Thymus (tissue), 14 donors: ENCODE results near the gene CCDC117. TPM values are rescaled to one million over a fixed set of nuclear protein-coding genes. Genes with fewer than 3 reads are reported as not detected.

ENCODE experiments used
- DNase-seq, 9 donors: peaks; one replicate each; pipeline ENCODE4 v3.0.0-alpha.2; 2013; ENCODE audit warnings: low spot score in 9 of 9, low read depth in 6 of 9, missing footprints in 1 of 9
- H3K27ac ChIP-seq, 2 donors: one replicate each; pipeline ENCODE4 v1.5.1; 2013; ENCODE audit warnings: control low read depth in 1 of 2, low read depth in 1 of 2, low read length in 1 of 2, mild to moderate bottlenecking in 1 of 2, moderate library complexity in 1 of 2
- H3K27me3 ChIP-seq, 2 donors: one replicate each; pipeline ENCODE4 v1.5.1; 2013; ENCODE audit warnings: low read length in 1 of 2; ENCODE audit not compliant: control insufficient read depth in 2 of 2, insufficient read depth in 1 of 2
- H3K36me3 ChIP-seq, 2 donors: one replicate each; pipeline ENCODE4 v1.5.1; 2013; ENCODE audit warnings: low read length in 1 of 2, mild to moderate bottlenecking in 1 of 2, moderate library complexity in 1 of 2; ENCODE audit not compliant: control insufficient read depth in 2 of 2, insufficient read depth in 2 of 2
- H3K4me1 ChIP-seq, 2 donors: one replicate each; pipeline ENCODE4 v1.5.1; 2013; ENCODE audit warnings: low read length in 2 of 2; ENCODE audit not compliant: control insufficient read depth in 2 of 2, insufficient read depth in 2 of 2
- H3K4me3 ChIP-seq, 2 donors: one replicate each; pipeline ENCODE4 v1.5.1; 2013; ENCODE audit warnings: low read length in 2 of 2, control low read depth in 1 of 2, mild to moderate bottlenecking in 1 of 2
- H3K9me3 ChIP-seq, 2 donors: one replicate each; pipeline ENCODE4 v1.5.1; 2013; ENCODE audit warnings: low read length in 1 of 2, mild to moderate bottlenecking in 1 of 2; ENCODE audit not compliant: control insufficient read depth in 2 of 2, insufficient read depth in 1 of 2
- WGBS: extraction: QIAGEN DNeasy Blood & Tissue Kit; methylation state at CpG from one replicate; pipeline ENCODE4 v1.1.7; 2013; 5-methylcytosine and 5-hydroxymethylcytosine counted together
- long read RNA-seq, 10 donors: transcript quantifications; one replicate each; lab custom pipeline, GENCODE V29; 2026
- polyA plus RNA-seq: library from polyadenylated mRNA; stranded (reverse); fragments of 200-250 nt; gene quantifications from one replicate; pipeline ENCODE4 v1.2.3, GENCODE V29; 2013
- total RNA-seq: library from RNA; stranded (reverse); fragments of 120-200 nt; gene quantifications from one replicate; pipeline ENCODE4 v1.2.4, GENCODE V29; 2013
- donor health status: healthy.

CCDC117 gene, protein sequence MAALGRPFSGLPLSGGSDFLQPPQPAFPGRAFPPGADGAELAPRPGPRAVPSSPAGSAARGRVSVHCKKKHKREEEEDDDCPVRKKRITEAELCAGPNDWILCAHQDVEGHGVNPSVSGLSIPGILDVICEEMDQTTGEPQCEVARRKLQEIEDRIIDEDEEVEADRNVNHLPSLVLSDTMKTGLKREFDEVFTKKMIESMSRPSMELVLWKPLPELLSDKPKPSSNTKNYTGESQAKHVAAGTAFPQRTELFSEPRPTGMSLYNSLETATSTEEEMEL
- total RNA-seq (24.4 TPM), polyA plus RNA-seq (18.8 TPM)
- long read RNA-seq, donor 1, partial matches to known transcripts, result 0 of 1 reads
- long read RNA-seq, donor 1, other reads (novel, unspliced or antisense), result 0 of 1 reads
- long read RNA-seq, donor 2, transcript CCDC117-201 (5 exons, 3,985 nt), result major isoform, 17 of 22 reads
- long read RNA-seq, donor 2, partial matches to known transcripts, result 5 of 22 reads
- long read RNA-seq, donor 2, other reads (novel, unspliced or antisense), result 0 of 22 reads
- long read RNA-seq, donor 3, transcript CCDC117-201 (5 exons, 3,985 nt), result major isoform, 9 of 9 reads
- long read RNA-seq, donor 3, partial matches to known transcripts, result 0 of 9 reads
- long read RNA-seq, donor 3, other reads (novel, unspliced or antisense), result 0 of 9 reads
- long read RNA-seq, donor 4, transcript CCDC117-201 (5 exons, 3,985 nt), result major isoform, 7 of 8 reads
- long read RNA-seq, donor 4, partial matches to known transcripts, result 0 of 8 reads
- long read RNA-seq, donor 4, other reads (novel, unspliced or antisense), result 0 of 8 reads
- long read RNA-seq, donor 5, transcript CCDC117-201 (5 exons, 3,985 nt), result major isoform, 9 of 163 reads
- long read RNA-seq, donor 5, partial matches to known transcripts, result 154 of 163 reads
- long read RNA-seq, donor 5, other reads (novel, unspliced or antisense), result 0 of 163 reads
- long read RNA-seq, donor 6, transcript CCDC117-201 (5 exons, 3,985 nt), result major isoform, 10 of 10 reads
- long read RNA-seq, donor 6, partial matches to known transcripts, result 0 of 10 reads
- long read RNA-seq, donor 6, other reads (novel, unspliced or antisense), result 0 of 10 reads
- long read RNA-seq, donor 7, transcript CCDC117-201 (5 exons, 3,985 nt), result major isoform, 19 of 28 reads
- long read RNA-seq, donor 7, partial matches to known transcripts, result 9 of 28 reads
- long read RNA-seq, donor 7, other reads (novel, unspliced or antisense), result 0 of 28 reads
- long read RNA-seq, donor 8, transcript CCDC117-201 (5 exons, 3,985 nt), result major isoform, 6 of 6 reads
- long read RNA-seq, donor 8, partial matches to known transcripts, result 0 of 6 reads
- long read RNA-seq, donor 8, other reads (novel, unspliced or antisense), result 0 of 6 reads
- long read RNA-seq, donor 9, transcript CCDC117-201 (5 exons, 3,985 nt), result major isoform, 6 of 6 reads
- long read RNA-seq, donor 9, partial matches to known transcripts, result 0 of 6 reads
- long read RNA-seq, donor 9, other reads (novel, unspliced or antisense), result 0 of 6 reads
- long read RNA-seq, donor 10, transcript CCDC117-201 (5 exons, 3,985 nt), result major isoform, 12 of 32 reads
- long read RNA-seq, donor 10, partial matches to known transcripts, result 17 of 32 reads
- long read RNA-seq, donor 10, other reads (novel, unspliced or antisense), result 0 of 32 reads

DNA sequence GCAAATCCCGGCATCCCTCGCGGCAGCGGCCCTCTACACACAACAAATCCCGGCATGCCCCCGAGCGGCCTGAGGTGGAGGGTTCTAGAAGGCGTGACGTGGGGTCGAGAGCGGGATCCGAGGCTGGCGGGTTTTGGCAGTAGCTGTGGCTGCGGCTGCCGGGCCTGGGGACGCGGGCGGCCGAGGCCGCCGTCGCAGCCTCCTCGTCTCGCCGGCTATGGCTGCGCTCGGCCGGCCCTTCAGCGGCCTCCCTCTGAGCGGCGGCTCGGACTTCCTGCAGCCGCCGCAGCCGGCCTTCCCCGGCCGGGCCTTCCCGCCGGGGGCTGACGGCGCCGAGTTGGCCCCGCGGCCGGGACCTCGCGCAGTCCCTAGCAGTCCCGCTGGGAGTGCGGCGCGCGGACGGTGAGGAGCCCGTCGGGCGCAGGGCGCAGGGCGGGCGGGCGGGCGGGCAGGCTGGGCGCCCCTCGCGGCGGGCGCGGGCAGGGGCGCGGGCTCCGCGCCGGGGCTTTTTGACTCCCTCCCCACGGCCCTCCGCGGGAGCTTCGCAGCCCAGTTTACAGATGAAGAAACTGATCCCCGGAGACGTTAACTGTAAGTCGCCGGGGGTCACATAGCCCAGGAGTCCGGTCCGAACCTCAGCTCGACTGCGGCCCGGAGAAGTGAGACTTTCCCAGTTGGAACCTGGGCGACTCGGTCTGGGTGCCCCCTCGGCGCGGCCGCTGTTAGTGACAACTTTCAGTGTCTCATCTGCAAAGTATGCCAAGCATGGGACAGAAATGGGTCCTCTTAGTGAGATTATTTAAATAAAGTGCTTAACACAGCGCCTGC lies at the start of gene CCDC117:
TSS of gene CCDC117 (plus strand) at position 63 of the 828 bp plus-strand sequence. CDS start at position 218, 155 bp downstream.
- Histone ChIP-seq H3K27ac (peak within 1 kb of the TSS; percentile 85 to 93), H3K4me3 (peak within 1 kb of the TSS; percentile 91 to 97), H3K27me3 (no peaks in the 10 kb centered on the region), H3K9me3 (peaks cover 0 to 3% of the 10 kb centered on the region in 2 donors), H3K4me1 (peaks cover 8 to 9% of the 10 kb centered on the region in 2 donors), H3K36me3 (peaks cover 8 to 15% of the 10 kb centered on the region in 2 donors)
- DNase-seq, result peak; percentile 91 to 98 (median 95)
- WGBS, result under 1% methylated on average over 92 of the region's 92 CpGs

DNA sequence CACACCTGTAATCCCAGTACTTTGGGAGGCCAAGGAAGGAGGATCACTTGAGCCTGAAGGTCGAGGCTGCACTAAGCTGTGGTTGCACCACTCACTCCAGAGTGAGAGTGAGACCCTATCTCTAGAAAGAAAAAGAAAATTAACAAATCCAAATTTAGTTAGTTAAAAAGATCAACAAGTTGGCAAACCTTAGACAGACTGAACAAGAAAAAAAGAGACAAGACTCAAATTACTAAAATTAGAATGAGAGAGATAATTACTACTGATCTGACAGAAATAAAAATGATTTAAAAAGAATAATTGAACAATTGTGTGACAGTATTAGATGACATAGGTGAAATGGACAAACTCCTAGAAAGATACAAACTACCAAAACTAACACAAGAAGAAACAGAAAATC lies 44.5 kb upstream of the CCDC117 start:
- H3K4me3 ChIP-seq, result no peak overlapping the region
- H3K9me3 ChIP-seq, result no peaks in the 10 kb centered on the region
- no peak for DNase-seq
- peaks cover 2 to 10% of the 10 kb centered on the region in 2 donors for H3K36me3 ChIP-seq
- H3K27ac ChIP-seq, result no peak overlapping the region
- 100% methylated on average over 1 of the region's 1 CpG for WGBS
- no peaks in the 10 kb centered on the region for H3K27me3 ChIP-seq
- no peaks in the 10 kb centered on the region for H3K4me1 ChIP-seq

DNA sequence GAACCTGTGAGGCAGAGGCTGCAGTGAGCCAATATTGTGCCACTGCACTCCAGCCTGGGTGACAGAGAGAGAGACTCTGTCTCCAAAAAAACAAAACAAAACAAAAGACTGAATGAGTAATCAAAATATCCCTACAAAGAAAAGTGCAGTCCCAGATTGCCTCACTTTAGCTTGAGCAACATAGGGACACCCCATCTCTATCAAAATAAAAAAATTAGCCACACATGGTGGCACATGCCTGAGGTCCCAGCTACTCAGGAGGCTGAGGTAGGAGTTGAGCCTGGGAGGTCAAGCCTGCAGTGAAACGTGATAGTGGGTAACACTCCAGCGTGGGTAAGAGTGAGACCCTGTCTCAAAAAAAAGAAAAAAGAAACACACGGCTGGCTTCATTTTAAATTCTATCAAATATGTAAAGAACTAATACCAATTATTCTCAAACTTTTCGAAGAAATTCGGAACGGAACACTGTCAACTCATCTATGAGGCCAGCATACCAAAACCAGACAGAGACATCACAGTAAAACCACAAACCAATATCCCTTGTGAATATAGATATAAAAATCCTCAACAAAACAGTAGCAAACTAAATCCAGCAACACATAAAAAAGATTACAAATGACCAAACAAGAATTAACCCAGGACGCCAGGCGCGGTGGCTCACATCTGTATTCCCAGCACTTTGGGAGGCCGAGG lies 43.7 kb upstream of the CCDC117 start:
- H3K27ac ChIP-seq, result no peak overlapping the region
- H3K36me3 ChIP-seq, result peaks cover 8 to 13% of the 10 kb centered on the region in 2 donors
- H3K4me3 ChIP-seq, result no peak overlapping the region
- DNase-seq, result no peak
- no peaks in the 10 kb centered on the region for H3K27me3 ChIP-seq
- H3K4me1 ChIP-seq, result no peaks in the 10 kb centered on the region
- no peaks in the 10 kb centered on the region for H3K9me3 ChIP-seq
- WGBS, result 98% methylated on average over 10 of the region's 10 CpGs

DNA sequence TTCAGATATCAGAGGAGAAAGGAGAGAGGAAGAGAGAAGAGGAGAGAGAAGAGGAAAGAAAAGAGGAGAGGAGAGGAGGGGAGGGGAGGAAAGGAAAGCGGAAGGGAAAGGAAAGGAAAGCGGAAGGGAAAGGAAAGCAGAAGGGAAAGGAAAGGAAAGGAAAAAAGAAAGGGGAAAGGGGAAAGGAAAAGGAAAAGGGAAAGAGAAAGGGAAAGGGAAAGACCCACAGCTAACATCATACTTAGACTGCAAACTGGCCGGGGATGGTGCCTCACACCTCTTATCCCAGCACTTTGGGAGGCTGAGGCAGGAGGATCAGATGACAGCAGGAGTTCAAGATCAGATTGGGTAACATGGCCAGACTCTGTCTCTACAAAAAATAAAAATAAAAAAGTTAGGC lies 42.3 kb upstream of the CCDC117 start:
- Histone ChIP-seq H3K27me3 (no peaks in the 10 kb centered on the region), H3K9me3 (no peaks in the 10 kb centered on the region), H3K4me3 (no peak overlapping the region), H3K27ac (no peak overlapping the region), H3K36me3 (peaks cover 14 to 16% of the 10 kb centered on the region in 2 donors), H3K4me1 (no peaks in the 10 kb centered on the region)
- DNase-seq, result no peak
- WGBS, result 92% methylated on average over 3 of the region's 3 CpGs

DNA sequence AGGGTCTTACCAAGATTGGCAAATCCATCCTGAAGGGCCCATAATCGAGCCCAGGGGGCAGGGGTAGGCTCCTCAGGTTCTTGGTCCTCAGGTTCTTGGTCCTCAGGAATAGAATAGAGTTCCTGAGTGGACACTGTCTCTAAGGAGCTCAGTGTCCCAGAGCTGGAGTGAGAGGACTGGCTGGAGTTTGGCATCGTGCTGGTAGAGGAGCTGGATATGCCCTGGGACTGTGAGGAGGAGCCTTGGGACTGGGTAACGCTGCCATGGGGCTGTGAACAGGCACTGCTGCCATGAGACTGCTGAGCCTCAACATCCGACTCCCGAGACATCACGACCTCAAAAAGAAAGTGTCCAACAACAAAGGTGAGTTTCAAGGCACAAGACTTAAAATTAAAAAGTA lies 38.1 kb upstream of the CCDC117 start:
- DNase-seq, result no peak
- H3K36me3 ChIP-seq, result peaks cover 8 to 14% of the 10 kb centered on the region in 2 donors
- H3K27me3 ChIP-seq, result no peaks in the 10 kb centered on the region
- no peaks in the 10 kb centered on the region for H3K4me1 ChIP-seq
- H3K9me3 ChIP-seq, result no peaks in the 10 kb centered on the region
- WGBS, result 96% methylated on average over 6 of the region's 6 CpGs
- H3K4me3 ChIP-seq, result no peak overlapping the region
- no peak overlapping the region for H3K27ac ChIP-seq

DNA sequence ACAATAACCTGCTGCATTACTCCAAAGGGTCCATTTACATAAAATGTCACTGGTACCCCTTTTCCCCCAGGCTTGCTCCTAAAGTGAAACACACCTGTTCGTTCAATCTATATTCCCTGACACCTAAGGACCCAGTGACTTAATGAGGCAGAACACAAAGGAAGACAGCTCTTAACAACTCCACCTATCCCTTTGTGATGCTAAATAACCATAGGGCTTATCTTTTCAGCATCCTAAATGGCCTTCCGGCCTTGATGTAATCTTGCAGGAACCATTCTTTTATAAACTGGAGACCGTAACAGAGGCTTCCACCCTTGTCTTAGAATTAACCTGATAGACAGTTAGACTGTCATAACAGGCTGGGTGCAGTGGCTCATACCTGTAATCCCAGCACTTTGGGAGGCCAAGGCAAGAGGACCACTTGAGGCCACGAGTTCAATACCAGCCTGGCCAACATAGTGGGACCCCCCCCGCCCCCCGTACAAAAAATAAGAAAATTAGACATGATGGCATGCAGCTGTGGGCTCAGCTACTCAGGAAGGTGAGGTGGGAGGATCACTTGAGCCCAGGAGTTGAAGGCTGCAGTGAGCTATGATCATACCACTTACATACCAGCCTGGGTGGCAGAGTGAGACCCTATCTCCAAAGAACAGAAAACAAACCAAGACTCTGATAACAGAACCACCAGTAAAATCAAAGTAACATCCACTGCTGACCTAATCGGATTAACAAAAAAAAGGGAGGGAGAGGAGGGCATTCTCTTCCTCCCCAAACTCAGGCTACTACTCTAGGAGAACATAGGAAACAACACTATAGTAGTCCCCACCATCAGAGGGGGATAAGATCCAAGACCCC lies 36.0 kb upstream of the CCDC117 start:
- H3K36me3 ChIP-seq, result peaks cover 6 to 14% of the 10 kb centered on the region in 2 donors
- 92% methylated on average over 7 of the region's 7 CpGs for WGBS
- DNase-seq, result no peak
- no peaks in the 10 kb centered on the region for H3K27me3 ChIP-seq
- peaks cover 0 to 9% of the 10 kb centered on the region in 2 donors for H3K4me1 ChIP-seq
- no peak overlapping the region for H3K27ac ChIP-seq
- H3K9me3 ChIP-seq, result no peaks in the 10 kb centered on the region
- no peak overlapping the region for H3K4me3 ChIP-seq

DNA sequence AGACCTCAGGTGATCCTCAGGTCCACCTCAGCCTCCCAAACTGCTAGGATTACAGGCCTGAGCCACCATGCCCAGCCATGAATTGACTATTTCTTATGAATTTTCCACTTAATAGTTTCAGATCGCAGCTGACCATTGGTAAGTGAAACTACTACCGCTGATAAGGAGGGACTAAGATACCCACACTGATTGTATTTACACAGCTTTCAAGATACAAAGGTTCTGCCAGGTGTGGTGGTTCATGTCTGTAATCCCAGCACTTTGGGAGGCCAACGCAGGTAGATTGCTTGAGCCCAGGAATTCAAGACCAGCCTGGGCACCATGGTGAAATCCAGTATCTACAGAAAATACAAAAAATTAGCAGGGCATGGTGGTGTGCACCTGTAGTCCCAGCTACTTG lies 34.8 kb upstream of the CCDC117 start:
- WGBS, result 99% methylated on average over 3 of the region's 3 CpGs
- no peaks in the 10 kb centered on the region for H3K9me3 ChIP-seq

More for the DNA sequence above, 34.8 kb upstream of the CCDC117 start:
- Histone ChIP-seq H3K27me3 (no peaks in the 10 kb centered on the region), H3K4me3 (no peak overlapping the region), H3K36me3 (peaks cover 6 to 14% of the 10 kb centered on the region in 2 donors), H3K4me1 (peaks cover 0 to 12% of the 10 kb centered on the region in 2 donors), H3K27ac (no peak overlapping the region)
- DNase-seq, result no peak
